ENCODE data around the gene DIP2C.

DIP2C gene

GRCh38 chr10:498760-499435 lies 190.6 kb downstream of the DIP2C start:
- DNase-seq (ENCODE audit: low read depth), result no peak

DNA sequence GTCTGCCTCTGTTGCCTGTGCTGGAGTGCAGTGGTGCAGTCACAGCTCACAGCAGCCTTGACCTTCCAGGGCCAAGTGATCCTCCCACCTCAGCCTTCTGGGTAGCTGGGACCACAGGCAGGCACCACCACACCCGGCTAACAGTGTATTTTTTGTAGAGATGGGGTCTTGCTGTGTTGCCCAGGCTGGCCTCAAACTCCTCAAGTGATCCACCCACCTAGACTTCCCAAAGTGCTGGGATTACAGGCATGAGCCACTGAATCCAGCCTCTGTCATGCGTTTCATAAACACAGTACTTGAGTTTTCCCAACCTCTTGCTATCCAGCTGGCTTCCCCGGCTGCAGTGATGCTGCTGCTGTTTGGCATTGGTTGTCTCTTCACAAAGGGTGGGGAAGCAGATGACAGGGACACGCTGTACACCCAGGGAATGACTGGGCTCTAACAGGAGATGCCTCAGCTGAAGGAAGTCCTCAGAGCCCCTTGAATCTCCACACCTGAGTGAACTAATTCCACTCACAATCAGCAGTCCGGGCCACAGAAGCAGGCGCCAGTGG lies 191.5 kb downstream of the DIP2C start:
- DNase-seq (ENCODE audit: low read depth), result no peak

DNA sequence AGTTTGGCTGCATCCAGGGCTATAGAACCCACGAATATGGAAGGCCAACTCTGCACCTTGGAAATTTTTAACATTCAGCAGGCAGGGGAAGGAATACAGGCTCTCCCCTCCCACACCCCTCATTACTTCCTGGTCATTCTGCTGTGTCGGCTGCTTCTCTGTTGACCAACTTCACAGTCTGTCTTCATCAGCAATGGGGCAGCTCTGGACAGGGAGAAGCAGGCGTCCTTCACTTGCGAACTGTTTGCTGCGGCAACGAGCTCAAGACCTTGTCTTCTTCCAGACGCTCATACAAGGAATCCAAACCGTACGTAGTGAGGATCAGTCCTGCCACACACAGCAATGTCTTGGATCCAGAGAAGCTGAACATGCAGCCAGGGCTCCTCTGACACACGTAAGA lies 192.2 kb downstream of the DIP2C start:
- DNase-seq (ENCODE audit: low read depth), result no peak

DNA sequence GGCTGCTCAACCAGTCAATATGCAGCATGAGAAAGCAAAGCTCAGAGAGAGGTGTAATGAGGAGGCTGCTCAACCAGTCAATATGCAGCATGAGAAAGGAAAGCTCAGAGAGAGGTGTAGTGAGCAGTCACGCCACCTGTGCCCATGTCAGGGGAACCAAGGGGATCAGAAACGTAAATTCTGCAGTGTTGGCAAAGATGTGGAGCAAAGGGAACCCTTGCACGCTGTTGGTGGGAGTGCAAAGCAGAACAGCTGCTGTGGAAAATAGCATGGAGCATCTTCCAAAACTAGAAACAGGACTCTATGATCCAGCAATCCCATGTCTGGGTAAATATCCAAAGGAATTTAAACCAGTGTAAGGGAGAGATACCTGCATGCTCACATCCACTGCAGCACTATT lies 194.9 kb downstream of the DIP2C start:
- DNase-seq (ENCODE audit: low read depth), result no peak

- DNase-seq (ENCODE audit: low read depth), result no peak
Observed at GRCh38 chr10:494149-494542, 195.3 kb downstream of the DIP2C start.

DNA sequence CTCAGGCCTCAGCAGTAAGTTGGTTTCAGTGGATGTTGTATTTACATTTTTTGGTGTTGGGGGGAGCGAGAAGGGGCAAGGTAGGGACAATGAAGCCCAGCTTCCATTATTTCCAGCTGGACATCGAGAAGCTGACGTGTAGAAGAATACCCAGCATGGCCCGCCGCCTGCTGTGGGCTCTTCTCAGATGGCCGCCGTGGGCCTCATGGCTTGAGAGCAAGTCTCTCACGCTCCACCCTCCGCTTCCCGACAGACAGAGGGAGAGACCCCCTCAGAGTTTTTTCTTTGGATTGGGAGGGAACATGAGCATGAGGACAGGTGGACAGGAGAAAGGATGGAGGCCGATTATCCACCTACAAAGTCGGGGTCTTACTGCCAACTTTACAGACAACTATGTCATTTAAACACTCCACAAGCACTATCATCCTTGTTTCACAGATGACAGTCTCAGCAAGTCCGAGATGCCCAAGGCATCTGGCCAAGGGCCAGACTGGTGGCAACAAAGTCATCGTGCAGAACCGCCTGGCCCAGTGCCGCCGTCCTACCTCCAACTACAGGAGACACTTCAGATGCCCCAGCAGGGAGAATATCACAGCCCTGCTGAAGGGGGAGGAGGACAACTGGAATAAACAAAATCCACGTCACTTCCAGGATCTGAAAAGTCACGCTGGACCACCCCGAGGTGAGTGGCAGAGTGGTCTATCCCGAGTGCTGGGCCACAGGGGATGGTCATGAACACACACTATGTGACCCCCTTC lies 195.9 kb downstream of the DIP2C start:
- no peak for DNase-seq (ENCODE audit: low read depth)

DNA sequence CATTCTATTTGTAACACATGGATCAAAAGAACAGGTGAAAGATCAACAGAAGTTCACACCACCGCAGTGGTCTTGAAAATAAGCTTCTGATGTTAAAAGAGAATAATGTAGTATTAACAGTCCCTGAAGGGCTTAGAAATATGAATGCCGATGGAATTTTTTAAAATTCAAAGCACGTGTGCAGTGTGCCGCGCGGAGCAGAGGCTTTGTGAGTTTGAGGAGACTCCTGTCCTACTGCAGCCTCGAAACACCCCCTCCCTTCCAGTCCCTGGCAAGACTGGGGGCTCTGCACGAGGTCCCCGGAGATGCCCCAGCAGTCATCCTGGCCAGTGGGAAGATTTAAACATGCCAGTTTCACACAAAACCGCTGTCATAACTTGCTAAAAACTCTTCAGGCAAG lies 196.6 kb downstream of the DIP2C start:
- DNase-seq (ENCODE audit: low read depth), result no peak

DNA sequence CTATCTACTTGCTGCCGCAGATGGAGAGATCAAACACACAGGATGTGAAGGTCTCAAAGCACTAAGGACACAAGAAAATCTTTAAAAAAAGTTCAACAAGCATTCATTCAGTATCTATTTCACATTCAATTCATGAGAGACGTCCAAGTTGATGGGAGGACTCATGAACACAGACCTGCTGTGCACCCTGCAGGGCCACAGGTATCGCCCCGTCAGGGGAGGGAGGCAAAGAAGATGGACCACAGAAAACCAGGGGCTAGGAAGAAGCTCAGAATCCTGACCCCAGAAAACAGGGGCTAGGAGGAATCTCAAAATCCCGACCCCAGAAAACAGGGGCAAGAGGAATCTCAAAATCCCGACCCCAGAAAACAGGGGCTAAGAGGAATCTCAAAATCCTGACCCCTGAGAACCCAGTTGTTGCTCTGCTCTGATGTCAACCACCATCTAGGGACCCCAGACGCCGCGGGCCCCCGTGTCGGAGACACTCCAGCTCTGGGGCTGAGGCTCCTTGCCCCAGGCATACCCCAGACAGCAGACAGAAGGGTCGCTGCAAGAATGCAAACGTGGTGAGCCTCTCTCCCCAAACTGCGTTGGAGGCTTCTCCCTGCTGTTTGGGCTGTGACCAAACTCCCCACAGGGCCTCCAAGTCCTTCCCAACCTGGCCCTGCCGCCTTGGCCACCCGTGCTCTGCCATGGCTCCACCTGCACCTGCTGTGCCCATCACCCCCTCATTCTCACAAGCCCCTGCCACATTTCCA lies 197.6 kb downstream of the DIP2C start:
- no peak for DNase-seq (ENCODE audit: low read depth)

GRCh38 chr10:490891-491571 lies 198.4 kb downstream of the DIP2C start:
- no peak for DNase-seq (ENCODE audit: low read depth)

DNA sequence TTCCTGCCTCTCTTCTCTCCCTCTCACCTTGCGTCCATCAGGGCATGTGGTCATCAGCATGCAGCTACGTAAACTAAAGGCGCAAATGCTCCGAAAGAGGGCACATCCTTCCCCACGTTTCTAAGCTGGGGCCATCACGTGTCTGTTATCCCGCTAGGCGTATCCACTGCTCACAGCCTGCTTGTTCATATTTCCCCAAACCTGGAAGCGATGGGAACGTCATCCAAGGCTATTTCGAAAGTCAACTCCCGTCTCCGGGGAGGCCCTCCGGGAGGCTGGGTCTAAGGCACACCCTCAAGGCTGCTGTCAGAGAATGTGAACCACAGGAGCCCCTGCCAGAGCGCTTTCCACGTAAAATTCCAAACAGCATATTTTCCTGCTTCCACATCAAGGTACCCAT lies 199.2 kb downstream of the DIP2C start:
- no peak for DNase-seq (ENCODE audit: low read depth)

DNA sequence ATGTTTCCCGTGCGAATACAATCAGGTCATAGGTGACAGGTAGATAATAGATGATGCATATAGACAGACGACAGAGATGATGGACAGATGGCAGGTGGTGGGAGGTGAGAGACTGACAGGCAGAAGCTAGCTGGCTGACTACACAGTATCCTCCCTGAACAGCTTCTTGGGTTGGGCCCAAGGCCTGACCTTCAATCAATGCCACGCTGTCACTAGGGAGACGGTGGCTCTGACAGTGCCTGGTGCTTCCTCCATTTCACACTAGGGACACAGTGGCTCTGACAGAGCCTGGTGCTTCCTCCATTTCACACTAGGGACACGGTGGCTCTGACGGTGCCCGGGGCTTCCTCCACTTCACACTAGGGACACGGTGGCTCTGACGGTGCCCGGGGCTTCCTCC lies 200.1 kb downstream of the DIP2C start:
- no peak for DNase-seq (ENCODE audit: low read depth)

DNA sequence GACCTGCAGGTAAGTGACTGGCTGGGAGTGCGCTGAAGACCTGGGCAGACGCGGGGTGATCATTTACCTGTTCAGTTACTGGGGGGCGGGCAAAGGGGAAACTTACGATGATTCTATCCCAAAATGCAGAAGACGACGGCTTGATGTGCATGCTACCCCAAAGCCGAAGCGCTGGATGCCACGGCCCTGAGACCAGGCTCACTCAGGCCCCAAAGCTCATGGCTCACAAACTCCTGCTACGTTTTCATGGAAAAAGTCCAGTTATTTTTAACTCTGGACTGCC lies 200.6 kb downstream of the DIP2C start:
- DNase-seq (ENCODE audit: low read depth), result no peak

DNA sequence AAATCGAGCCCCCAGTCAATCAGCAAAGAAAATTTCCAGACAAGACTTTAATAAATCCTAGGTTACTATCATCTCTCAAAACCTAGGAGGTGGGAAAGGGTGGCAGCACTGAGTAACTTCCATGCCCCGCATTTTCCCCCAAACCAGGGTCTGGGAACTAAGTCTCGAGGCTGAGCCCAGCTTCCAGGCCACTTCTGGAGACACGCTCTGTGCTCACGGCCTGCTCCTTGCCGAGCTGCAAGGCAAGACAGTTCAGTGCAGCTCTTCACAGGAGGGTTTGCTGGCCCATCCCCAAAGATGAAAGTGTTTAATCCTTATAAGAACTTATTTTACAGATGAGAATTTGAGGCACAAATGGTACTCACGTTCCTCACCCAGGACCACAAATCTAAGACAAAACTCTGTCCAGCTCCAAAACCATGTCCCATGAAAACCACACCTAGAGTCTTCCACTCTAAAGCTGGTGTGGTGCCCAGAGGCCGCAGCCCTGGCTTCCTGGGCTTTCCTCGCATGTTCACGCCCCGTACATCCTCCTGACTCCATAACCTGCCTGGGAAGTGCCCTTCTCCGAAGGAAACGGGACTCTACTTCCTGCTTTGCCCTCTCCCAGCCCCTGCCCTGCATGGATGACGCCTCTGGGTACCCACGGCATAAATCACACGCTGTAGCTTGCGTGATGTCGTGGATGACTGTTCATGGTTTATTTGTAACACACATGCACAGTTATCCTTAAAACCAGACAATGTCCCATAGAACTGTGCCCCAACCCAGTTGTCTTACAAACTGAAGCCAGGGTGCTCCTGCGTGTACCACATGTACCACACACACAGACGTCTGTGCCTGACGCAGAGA lies 201.2 kb downstream of the DIP2C start:
- DNase-seq (ENCODE audit: low read depth), result no peak

- DNase-seq (ENCODE audit: low read depth), result no peak
Observed at GRCh38 chr10:486666-487322, 202.7 kb downstream of the DIP2C start.

GRCh38 chr10:486206-486605 lies 203.3 kb downstream of the DIP2C start:
- no peak for DNase-seq (ENCODE audit: low read depth)

DNA sequence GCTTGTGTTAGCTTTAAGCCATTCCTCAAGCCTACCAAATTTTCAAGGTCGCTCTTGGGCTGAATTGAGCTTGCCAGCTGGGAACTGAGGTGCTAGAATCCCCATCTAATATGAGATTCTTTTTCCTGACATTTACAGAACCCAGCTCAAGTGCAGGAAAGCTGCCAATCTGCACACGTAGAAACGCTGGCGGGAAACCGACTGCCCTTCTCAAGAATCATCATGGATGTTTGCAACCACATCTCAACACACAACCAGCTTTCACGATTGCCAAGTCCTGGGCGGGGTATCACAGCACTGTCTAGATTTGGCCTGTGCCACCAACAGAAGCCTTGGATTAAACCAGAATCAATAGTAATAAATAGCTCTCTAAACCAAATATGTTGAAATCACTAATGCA lies 203.7 kb downstream of the DIP2C start:
- DNase-seq (ENCODE audit: low read depth), result no peak

DNA sequence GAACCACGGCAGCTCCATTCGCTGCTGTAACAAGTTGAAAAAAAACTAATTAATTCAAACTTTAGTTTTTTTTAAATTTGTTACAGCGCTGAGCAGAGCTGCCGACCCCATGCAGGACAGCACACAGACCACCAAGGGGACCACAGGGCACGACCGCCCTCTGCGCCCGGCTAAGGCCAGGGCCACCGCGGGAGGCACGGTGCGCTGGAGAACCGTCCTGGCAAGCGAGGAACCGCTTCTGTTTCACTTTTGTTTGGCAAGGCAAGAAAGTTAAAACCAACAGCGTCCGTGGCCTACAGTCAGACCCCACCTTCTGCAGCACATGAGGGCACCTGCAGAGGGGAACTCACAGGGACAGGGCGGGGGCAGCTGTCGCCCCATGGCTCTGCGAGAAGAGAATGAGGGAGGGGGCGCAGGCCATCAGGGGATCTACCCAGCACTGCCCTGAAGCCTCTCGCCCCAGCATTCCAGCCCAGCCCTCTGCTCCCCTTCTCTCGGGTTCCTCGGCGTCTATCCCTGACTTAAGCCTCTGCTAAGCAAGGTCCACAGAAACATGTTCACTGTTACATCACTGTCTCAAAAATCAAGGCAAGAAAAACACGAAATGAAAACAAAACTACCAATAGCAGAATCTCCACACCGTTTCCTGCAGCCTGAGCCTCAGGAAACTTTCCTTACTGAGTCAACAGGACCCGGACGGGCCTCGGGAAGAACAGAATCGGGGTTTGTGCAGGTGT lies 204.4 kb downstream of the DIP2C start:
- no peak for DNase-seq (ENCODE audit: low read depth)

DNA sequence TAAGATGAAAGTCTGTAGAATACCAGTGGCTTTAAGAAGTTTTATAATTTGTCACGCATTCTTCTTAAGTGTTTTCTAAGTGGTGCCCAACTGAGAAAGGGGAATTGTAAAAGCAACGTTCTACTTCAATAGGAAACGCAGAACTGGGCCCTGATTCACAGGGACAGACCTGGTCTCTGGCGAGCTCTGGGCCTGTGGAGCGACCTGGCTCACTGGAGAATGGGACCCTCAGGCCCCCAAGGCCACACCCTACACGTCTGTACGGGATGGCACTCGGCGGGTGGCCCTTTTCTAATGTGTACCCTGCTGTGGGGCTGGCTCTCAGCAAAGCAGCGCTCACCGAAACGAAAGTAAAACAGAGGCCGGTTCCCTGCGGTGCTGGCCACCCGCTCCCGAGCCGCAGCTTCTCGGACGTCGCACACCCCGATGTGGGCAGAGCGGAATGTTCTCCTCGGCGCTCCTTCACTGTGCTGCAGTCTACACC lies 205.0 kb downstream of the DIP2C start:
- no peak for DNase-seq (ENCODE audit: low read depth)

DNA sequence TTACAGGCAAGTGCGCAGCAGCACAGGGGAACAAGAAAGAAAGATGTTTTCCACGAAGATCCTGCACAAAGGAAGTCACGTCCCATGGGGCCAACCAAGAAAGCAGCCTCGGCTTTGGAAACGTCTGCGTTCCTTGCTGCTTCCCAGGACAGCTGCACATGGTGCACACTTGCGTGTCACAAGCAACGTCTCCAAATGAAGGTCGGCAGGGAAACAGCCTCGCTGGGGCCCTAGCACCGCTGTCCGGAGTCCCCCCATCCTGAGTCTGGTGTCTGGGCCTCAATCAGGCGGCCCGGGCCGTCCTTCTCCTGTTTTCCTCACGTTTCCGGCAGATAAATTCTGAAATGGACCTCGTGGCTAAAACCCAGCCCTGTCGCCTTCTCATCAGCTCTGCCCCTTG lies 206.2 kb downstream of the DIP2C start:
- no peak for DNase-seq (ENCODE audit: low read depth)

DNA sequence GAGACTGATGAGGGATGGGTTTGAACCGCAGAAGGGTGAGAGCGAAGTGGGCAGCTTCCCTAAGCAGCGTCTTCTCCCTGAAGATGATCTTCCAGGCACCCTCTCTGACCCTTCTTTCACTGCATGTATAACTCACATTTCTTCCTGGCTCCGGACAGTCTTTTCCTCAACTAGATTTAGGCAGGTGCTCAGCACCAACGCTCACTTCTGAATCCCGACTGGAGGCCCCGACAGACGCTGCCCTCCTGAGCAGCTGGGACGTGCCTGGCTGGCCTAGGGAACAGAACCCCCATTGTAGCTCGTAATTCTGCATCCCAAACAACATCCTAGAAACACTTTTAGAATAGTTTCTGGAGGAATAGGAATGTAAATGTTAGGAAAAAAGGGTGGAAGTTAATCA lies 206.6 kb downstream of the DIP2C start:
- DNase-seq (ENCODE audit: low read depth), result no peak

Measured in HS-27A (cell line).